Kidney (tissue), 14 donors: ENCODE results near the gene NCKAP5. TPM values are rescaled to one million over a fixed set of nuclear protein-coding genes. Genes with fewer than 3 reads are reported as not detected.

Experiments
- DNase-seq, 5 donors: peaks; one replicate each; pipeline ENCODE4 v3.0.0-alpha.2; 2013 to 2020
- FAIRE-seq: peaks from 2 replicates; lab custom pipeline; 2012; peaks lifted over from hg19 to GRCh38; lab: Jason Lieb, UNC
- H3K27ac ChIP-seq, 2 donors: one replicate each; pipeline ENCODE4 v1.7.0; 2013; ENCODE audit warnings: low read depth in 2 of 2, low read length in 2 of 2, inconsistent platforms in 1 of 2
- H3K27me3 ChIP-seq: one replicate; pipeline ENCODE4 v1.7.1; 2013; ENCODE audit warnings: low read length, inconsistent platforms; ENCODE audit not compliant: control insufficient read depth, insufficient read depth
- H3K36me3 ChIP-seq, 3 donors: one replicate each; pipeline versions ENCODE4 v1.7.0 to v1.7.1; 2013; ENCODE audit warnings: low read length in 3 of 3, control low read depth in 1 of 3, inconsistent platforms in 1 of 3; ENCODE audit not compliant: insufficient read depth in 3 of 3, control insufficient read depth in 2 of 3
- H3K4me1 ChIP-seq, 3 donors: one replicate each; pipeline versions ENCODE4 v1.7.0 to v1.7.1; 2013; ENCODE audit warnings: low read length in 3 of 3, inconsistent platforms in 1 of 3, low read depth in 1 of 3; ENCODE audit not compliant: control insufficient read depth in 2 of 3, insufficient read depth in 2 of 3
- H3K4me3 ChIP-seq, 3 donors: one replicate each; pipeline versions ENCODE4 v1.7.0 to v1.8.1; 2013; ENCODE audit warnings: low read length in 3 of 3, control low read depth in 1 of 3, inconsistent platforms in 1 of 3
- H3K9ac ChIP-seq, 3 donors: one replicate each; pipeline versions ENCODE4 v1.7.0 to v1.7.1; 2013; ENCODE audit warnings: low read length in 3 of 3, control low read depth in 1 of 3, inconsistent platforms in 1 of 3
- H3K9me3 ChIP-seq, 3 donors: one replicate each; pipeline versions ENCODE4 v1.7.0 to v1.7.1; 2013; ENCODE audit warnings: low read length in 3 of 3, control low read depth in 1 of 3, inconsistent platforms in 1 of 3; ENCODE audit not compliant: control insufficient read depth in 2 of 3, insufficient read depth in 1 of 3
- intact Hi-C: fragments of 100-400 bp; cut with DNase I; formaldehyde crosslinking; loops from one replicate; pipeline ENCODE4 v1.11.1; 2022
- polyA plus RNA-seq: library from polyadenylated mRNA; stranded (reverse); fragments of 350-450 nt; fragmentation: Illumina TruSeq; extraction: RNeasy Lipid Tissue Mini Kit (QIAGEN cat#74804); gene quantifications from one replicate; pipeline ENCODE4 v1.2.3, GENCODE V29; 2014; ENCODE audit warnings: low read depth, low replicate concordance; ENCODE audit not compliant: insufficient read depth
- total RNA-seq: library from RNA; stranded (reverse); fragmentation: NEBNext Ultra II Directional; extraction: Animal tissue kit (Norgen Biotek cat#: 25700); gene quantifications from one replicate; pipeline ENCODE4 v1.2.1, GENCODE V29; 2021
- TF ChIP-seq, protein P1 (sequence below): IDR thresholded peaks from 3 replicates; pipeline ENCODE4 v1.5.1; 2012; ENCODE audit warnings: mild to moderate bottlenecking, moderate library complexity, borderline replicate concordance; ENCODE audit not compliant: insufficient read depth; ENCODE audit errors: extremely low read depth
- donor health status: control.
- donor health status: control.
- donor health status: control.
- donor health status: control.
- donor health status: control.
- donor health status: DM: yes; HTN: yes; CAD: no.
- donor health status: Normal renal cell carcinoma (clear cell type).

The NCKAP5 gene
- total and polyA plus RNA-seq, 2 donors from 2014 or later = 1.8 to 2.9 TPM

DNA sequence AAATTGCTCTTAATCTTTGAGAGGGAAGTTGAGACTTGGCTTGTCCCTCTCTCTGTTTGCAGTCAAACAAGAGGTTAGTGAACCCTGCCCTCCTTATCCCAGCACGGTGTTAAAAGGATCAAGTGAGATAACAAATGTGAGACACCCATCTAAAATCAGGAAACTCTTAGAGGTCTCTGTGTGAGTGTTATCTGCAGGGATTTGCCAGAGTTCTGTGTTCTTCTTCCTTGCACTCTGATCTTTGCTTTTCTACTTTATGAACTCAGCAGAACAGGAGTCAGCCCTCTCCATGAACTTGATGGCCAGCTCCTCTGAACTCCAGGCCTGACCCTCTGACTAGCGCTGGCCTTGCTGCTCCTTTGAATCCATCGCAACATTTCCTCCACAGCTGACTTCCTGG is 123.8 kb downstream of the NCKAP5 start:
- Histone ChIP-seq H3K9ac (no peak overlapping the region), H3K36me3 (no peaks in the 10 kb centered on the region), H3K4me1 (no peaks in the 10 kb centered on the region), H3K27ac (no peak overlapping the region), H3K9me3 (no peaks in the 10 kb centered on the region), H3K27me3 (no peaks in the 10 kb centered on the region), H3K4me3 (no peak overlapping the region)
- intact Hi-C loops = no loop called here
- FAIRE-seq (no peak), DNase-seq (no peak)
- TF ChIP-seq, protein P1, sequence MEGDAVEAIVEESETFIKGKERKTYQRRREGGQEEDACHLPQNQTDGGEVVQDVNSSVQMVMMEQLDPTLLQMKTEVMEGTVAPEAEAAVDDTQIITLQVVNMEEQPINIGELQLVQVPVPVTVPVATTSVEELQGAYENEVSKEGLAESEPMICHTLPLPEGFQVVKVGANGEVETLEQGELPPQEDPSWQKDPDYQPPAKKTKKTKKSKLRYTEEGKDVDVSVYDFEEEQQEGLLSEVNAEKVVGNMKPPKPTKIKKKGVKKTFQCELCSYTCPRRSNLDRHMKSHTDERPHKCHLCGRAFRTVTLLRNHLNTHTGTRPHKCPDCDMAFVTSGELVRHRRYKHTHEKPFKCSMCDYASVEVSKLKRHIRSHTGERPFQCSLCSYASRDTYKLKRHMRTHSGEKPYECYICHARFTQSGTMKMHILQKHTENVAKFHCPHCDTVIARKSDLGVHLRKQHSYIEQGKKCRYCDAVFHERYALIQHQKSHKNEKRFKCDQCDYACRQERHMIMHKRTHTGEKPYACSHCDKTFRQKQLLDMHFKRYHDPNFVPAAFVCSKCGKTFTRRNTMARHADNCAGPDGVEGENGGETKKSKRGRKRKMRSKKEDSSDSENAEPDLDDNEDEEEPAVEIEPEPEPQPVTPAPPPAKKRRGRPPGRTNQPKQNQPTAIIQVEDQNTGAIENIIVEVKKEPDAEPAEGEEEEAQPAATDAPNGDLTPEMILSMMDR = no peak

DNA sequence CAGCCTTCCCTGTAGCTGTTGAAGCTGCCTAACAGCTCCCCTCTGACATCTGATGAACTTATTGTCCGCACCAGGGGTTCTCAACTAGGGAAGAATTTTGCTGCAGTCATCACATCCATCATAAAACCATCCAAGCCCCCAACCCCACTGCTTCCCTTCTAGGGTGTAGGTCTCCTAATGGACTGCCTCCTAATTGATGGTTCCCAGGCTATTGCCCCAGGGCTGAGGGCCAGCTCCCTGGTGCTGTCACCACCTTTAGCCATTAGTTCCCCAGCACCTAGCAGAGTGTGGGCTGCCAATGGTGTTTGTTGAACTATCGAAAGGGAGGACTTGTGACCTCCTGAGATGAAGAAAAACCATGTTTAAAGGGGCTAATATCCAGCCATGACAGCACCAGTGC is 125.9 kb downstream of the NCKAP5 start:
- Histone ChIP-seq H3K36me3 (no peaks in the 10 kb centered on the region), H3K9me3 (no peaks in the 10 kb centered on the region), H3K27me3 (no peaks in the 10 kb centered on the region), H3K9ac (no peak overlapping the region), H3K27ac (no peak overlapping the region), H3K4me3 (no peak overlapping the region), H3K4me1 (no peaks in the 10 kb centered on the region)
- TF ChIP-seq, protein P1 = no peak
- FAIRE-seq (no peak), DNase-seq (no peak)
- intact Hi-C loops = no loop called here

DNA sequence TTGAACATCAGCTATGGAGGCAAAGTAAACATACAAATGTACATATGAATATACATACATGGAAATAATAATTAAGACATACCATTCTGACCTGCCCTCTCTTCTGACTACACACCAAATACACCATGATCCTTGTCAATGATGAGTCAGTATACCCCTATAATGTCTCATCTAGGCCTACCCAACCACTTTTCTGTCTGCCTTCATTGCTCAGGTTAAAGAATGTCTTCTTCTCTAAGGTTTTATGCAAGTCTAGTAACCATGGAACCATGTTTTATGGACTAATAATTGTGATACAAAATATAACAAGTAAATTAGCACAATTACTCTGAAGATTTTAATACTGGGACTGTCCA is 128.7 kb downstream of the NCKAP5 start:
- FAIRE-seq (no peak), DNase-seq (no peak)
- Histone ChIP-seq H3K9ac (no peak overlapping the region), H3K4me1 (no peaks in the 10 kb centered on the region), H3K9me3 (no peaks in the 10 kb centered on the region), H3K27me3 (no peaks in the 10 kb centered on the region), H3K4me3 (no peak overlapping the region), H3K36me3 (no peaks in the 10 kb centered on the region), H3K27ac (no peak overlapping the region)
- intact Hi-C loops = no loop called here
- TF ChIP-seq, protein P1 = no peak

- FAIRE-seq = no peak
- Histone ChIP-seq H3K4me1 (no peaks in the 10 kb centered on the region), H3K4me3 (no peak overlapping the region), H3K36me3 (no peaks in the 10 kb centered on the region), H3K27me3 (no peaks in the 10 kb centered on the region), H3K9me3 (no peaks in the 10 kb centered on the region), H3K9ac (no peak overlapping the region), H3K27ac (no peak overlapping the region)
- intact Hi-C loops = no loop called here
- DNase-seq = no peak
- TF ChIP-seq, protein P1 = no peak
These were observed 129.3 kb downstream of the NCKAP5 start for GRCh38 chr2:133438848-133439564.
